PC-3 (cell line): Measurements from ENCODE around the gene EXD3. TPM values are rescaled to one million over a fixed set of nuclear protein-coding genes. Genes with fewer than 3 reads are reported as not detected.

Experiments used
- ATAC-seq: fragments of 200-7000 bp; cut with Tn5 transposase; 2 replicates; pipeline ENCODE4 v1.9.1; 2020; ENCODE audit warnings: mild to moderate bottlenecking, moderate library complexity
- BruUV-seq: library from RNA; stranded (reverse); fragments of 400-500 nt; replicated peaks from 2 replicates; lab custom pipeline; 2021; lab: Mats Ljungman, UMichigan
- CTCF ChIA-PET: fragments of 300-600 bp; sonication (Branson Sonifier 250); formaldehyde crosslinking; loops from one replicate; lab custom pipeline; 2022; ENCODE audit warnings: antibody characterized with exemption; lab: Charles Lee
- POLR2A ChIA-PET: fragments of 300-600 bp; sonication (Branson Sonifier 250); formaldehyde crosslinking; loops from one replicate; lab custom pipeline; 2022; ENCODE audit warnings: antibody characterized with exemption; ENCODE audit not compliant: unreplicated experiment; lab: Charles Lee
- DNase-seq: peaks from one replicate; pipeline ENCODE4 v3.0.0-alpha.2; 2015
- H2AFZ ChIP-seq: fragments of 300-600 bp; sonication (generic); 2 replicates; pipeline ENCODE4 v1.6.0; 2016; ENCODE audit warnings: antibody characterized with exemption, low read length
- H3F3A ChIP-seq: fragments of 300-600 bp; sonication (generic); one replicate; pipeline ENCODE4 v1.6.0; 2017; ENCODE audit warnings: antibody characterized with exemption, low read length, control low read depth, mild to moderate bottlenecking; ENCODE audit not compliant: unreplicated experiment
- H3K27ac ChIP-seq: fragments of 300-600 bp; sonication (generic); 2 replicates; pipeline ENCODE4 v1.5.1; 2016; ENCODE audit warnings: mild to moderate bottlenecking, low read length
- H3K27me3 ChIP-seq: fragments of 300-600 bp; sonication (generic); 2 replicates; pipeline ENCODE4 v1.6.1; 2016; ENCODE audit warnings: low read length, mixed read lengths
- H3K36me3 ChIP-seq: fragments of 300-600 bp; sonication (generic); 2 replicates; pipeline ENCODE4 v1.6.1; 2016; ENCODE audit warnings: low read depth, mixed run types, low read length, mixed read lengths
- H3K4me1 ChIP-seq: fragments of 300-600 bp; sonication (generic); 2 replicates; pipeline ENCODE4 v1.5.1; 2016; ENCODE audit warnings: low read length; ENCODE audit not compliant: insufficient read depth
- H3K4me2 ChIP-seq: fragments of 300-600 bp; sonication (generic); 2 replicates; pipeline ENCODE4 v1.6.0; 2016; ENCODE audit warnings: low read length
- H3K4me3 ChIP-seq: fragments of 300-600 bp; sonication (generic); 2 replicates; pipeline ENCODE4 v1.5.1; 2016; ENCODE audit warnings: mild to moderate bottlenecking, low read length, mixed read lengths
- H3K79me2 ChIP-seq: fragments of 300-600 bp; sonication (generic); 2 replicates; pipeline ENCODE4 v1.6.1; 2017; ENCODE audit warnings: low read length, mixed read lengths
- H3K9ac ChIP-seq: fragments of 300-600 bp; sonication (generic); 2 replicates; pipeline ENCODE4 v1.6.0; 2016; ENCODE audit warnings: mild to moderate bottlenecking, low read length
- H3K9me2 ChIP-seq: fragments of 300-600 bp; sonication (generic); replicated peaks from 2 replicates; pipeline ENCODE4 v1.6.1; 2016; ENCODE audit warnings: mixed run types, low read length, mixed read lengths
- H3K9me3 ChIP-seq: fragments of 300-600 bp; sonication (generic); 2 replicates; pipeline ENCODE4 v1.6.1; 2016; ENCODE audit warnings: low read length, mixed read lengths
- H4K20me1 ChIP-seq: fragments of 300-600 bp; sonication (generic); 2 replicates; pipeline ENCODE4 v1.6.1; 2016; ENCODE audit warnings: low read length, mixed read lengths
- CTCF ChIP-seq: fragments of 300-600 bp; sonication (generic); conservative IDR thresholded peaks from 2 replicates; pipeline ENCODE4 v1.5.1; 2017; ENCODE audit warnings: antibody characterized with exemption, low read depth, mild to moderate bottlenecking, low read length
- EZH2 ChIP-seq: fragments of 300-600 bp; sonication (generic); IDR thresholded peaks from one replicate; pipeline ENCODE4 v1.6.1; 2017; ENCODE audit warnings: antibody characterized with exemption, mild to moderate bottlenecking, low read length; ENCODE audit not compliant: unreplicated experiment
- EZH2phosphoT487 ChIP-seq: fragments of 300-600 bp; sonication (generic); IDR thresholded peaks from 2 replicates; pipeline ENCODE4 v1.6.1; 2018; ENCODE audit warnings: mild to moderate bottlenecking, antibody characterized with exemption, low read length, borderline replicate concordance
- intact Hi-C: fragments of 100-400 bp; cut with micrococcal nuclease; formaldehyde crosslinking; loops from 2 replicates; pipeline ENCODE4 v1.9.0; 2023
- total RNA-seq: library from RNA; depleted of rRNA; stranded (reverse); fragments of >200 nt; gene quantifications from 2 replicates; pipeline ENCODE4 v1.2.3, GENCODE V29; 2014

The EXD3 gene
- total RNA-seq, 1 experiment from 2014 or later: 1.9 TPM

- CTCF ChIA-PET: no interaction called here
- DNase-seq: no peak
- Histone ChIP-seq H3K27me3 (no peaks in the 10 kb centered on the region), H3K9ac (no peak overlapping the region), H3F3A (no peaks in the 10 kb centered on the region), H4K20me1 (no peaks in the 10 kb centered on the region), H3K4me2 (no peak overlapping the region), H3K9me3 (0 out of 2 replicates have a peak, but pooled peaks cover 4% of the 10 kb centered on the region), H3K36me3 (no peaks in the 10 kb centered on the region), H3K79me2 (no peaks in the 10 kb centered on the region), H3K9me2 (no peaks in the 10 kb centered on the region), H2AFZ (no peak overlapping the region), H3K4me3 (no peak overlapping the region), H3K4me1 (no peaks in the 10 kb centered on the region), H3K27ac (no peak overlapping the region)
- ATAC-seq: no peak
- POLR2A ChIA-PET: no interaction called here
- intact Hi-C loops: no loop called here
- TF ChIP-seq EZH2 (no peak), CTCF (no peak), EZH2phosphoT487 (no peak)
- BruUV-seq: no TSS peak
Observed at GRCh38 chr9:137357166-137357565, 65.8 kb downstream of the EXD3 start.

GRCh38 chr9:137355761-137356365 lies 67.1 kb downstream of the EXD3 start:
- no peaks in the 10 kb centered on the region for H3K79me2 ChIP-seq
- no peaks in the 10 kb centered on the region for H3F3A ChIP-seq
- H3K9me3 ChIP-seq: 0 out of 2 replicates have a peak, but pooled peaks cover 4% of the 10 kb centered on the region
- no peaks in the 10 kb centered on the region for H4K20me1 ChIP-seq
- H3K27ac ChIP-seq: no peak overlapping the region
- POLR2A ChIA-PET: no interaction called here
- H3K4me2 ChIP-seq: no peak overlapping the region
- no peak overlapping the region for H3K4me3 ChIP-seq
- no peaks in the 10 kb centered on the region for H3K9me2 ChIP-seq
- H3K4me1 ChIP-seq: no peaks in the 10 kb centered on the region
- BruUV-seq: no TSS peak
- intact Hi-C loops: no loop called here
- TF ChIP-seq CTCF (no peak), EZH2phosphoT487 (no peak), EZH2 (no peak)
- CTCF ChIA-PET: no interaction called here
- no peaks in the 10 kb centered on the region for H3K36me3 ChIP-seq
- no peak for DNase-seq
- no peak overlapping the region for H3K9ac ChIP-seq
- no peaks in the 10 kb centered on the region for H3K27me3 ChIP-seq
- no peak for ATAC-seq
- no peak overlapping the region for H2AFZ ChIP-seq

GRCh38 chr9:137354845-137355760 lies 67.9 kb downstream of the EXD3 start:
- no peaks in the 10 kb centered on the region for H3K27me3 ChIP-seq
- 0 out of 2 replicates have a peak, but pooled peaks cover 4% of the 10 kb centered on the region for H3K9me3 ChIP-seq
- no peak overlapping the region for H3K9ac ChIP-seq
- no peaks in the 10 kb centered on the region for H3K4me1 ChIP-seq
- intact Hi-C loops: no loop called here
- no peak overlapping the region for H3K27ac ChIP-seq
- H3K4me2 ChIP-seq: no peak overlapping the region
- no peaks in the 10 kb centered on the region for H4K20me1 ChIP-seq
- ChIA-PET CTCF (no interaction called here), POLR2A (no interaction called here)
- H3K4me3 ChIP-seq: no peak overlapping the region
- TF ChIP-seq CTCF: no peak
- no peak for TF ChIP-seq EZH2phosphoT487
- TF ChIP-seq EZH2: no peak
- DNase-seq (no peak), ATAC-seq (no peak)
- no peaks in the 10 kb centered on the region for H3K79me2 ChIP-seq
- no peaks in the 10 kb centered on the region for H3K9me2 ChIP-seq
- no peaks in the 10 kb centered on the region for H3K36me3 ChIP-seq
- no TSS peak for BruUV-seq
- H2AFZ ChIP-seq: no peak overlapping the region
- H3F3A ChIP-seq: no peaks in the 10 kb centered on the region
